SH-SY5Y (cell line): ENCODE measurements around the gene DIRAS1.

Experiments
- GATA2 ChIP-seq: IDR thresholded peaks from 2 replicates; pipeline ENCODE4 v1.6.1; 2011; ENCODE audit warnings: mild to moderate bottlenecking, low read depth, low read length
- GATA3 ChIP-seq: IDR thresholded peaks from 2 replicates; pipeline ENCODE4 v1.6.1; 2011; ENCODE audit warnings: low read depth, mild to moderate bottlenecking, low read length, moderate library complexity

Gene DIRAS1

DNA sequence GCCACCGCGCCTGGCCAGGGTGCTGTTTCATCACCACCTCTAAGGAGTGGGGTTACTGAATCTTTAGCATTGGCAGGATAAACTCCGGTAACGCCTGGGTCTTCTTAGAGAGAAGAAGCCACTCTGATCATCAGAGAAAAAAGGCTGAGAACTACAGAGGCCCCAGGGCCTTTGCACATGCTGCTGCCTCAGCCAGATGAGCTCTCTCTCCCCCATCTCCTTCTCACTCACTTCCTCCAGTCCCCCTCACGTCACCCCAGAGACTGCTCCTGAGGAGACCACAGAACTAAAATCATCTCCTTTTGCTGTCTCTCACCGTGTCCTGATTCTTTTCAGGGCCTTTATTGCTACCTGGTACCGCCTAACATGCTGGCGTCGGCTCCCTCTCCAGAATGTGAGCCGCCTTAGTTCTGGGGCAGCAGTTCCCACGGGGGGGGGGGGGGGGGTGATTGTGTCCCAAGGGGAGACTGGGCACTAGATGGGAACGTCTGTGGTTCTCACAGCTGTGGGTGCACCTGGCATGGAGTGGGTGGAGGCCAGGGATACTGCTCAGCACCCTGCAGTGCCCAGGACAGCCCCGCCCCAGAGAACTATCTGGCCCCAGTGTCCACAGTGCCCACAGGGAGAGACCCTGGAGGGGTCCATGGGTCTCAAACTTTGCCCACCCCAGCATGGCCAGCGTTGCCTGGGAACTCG, 5.1 kb upstream of the DIRAS1 start:
- TF ChIP-seq GATA3, result no peak
- TF ChIP-seq GATA2, result no peak

DNA sequence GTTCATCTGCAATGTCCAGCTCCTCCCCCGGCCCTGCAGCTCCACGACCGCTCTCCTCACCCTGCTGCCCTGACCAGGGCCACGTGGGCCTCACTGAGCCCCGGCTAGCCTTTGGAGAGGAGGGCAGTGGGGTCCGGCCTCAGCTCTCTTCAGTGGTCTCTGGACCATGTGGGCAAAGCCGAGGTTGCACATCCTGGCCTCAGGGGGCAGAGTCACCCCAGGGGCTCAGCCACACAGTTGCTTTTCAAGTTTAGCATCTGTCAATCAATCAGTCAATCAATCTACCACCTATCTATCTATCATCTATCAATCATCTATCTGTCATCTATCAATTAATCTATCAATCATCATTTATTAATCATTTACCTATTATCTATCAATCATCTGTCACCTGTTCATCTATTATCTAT, 3.0 kb upstream of the DIRAS1 start:
- TF ChIP-seq GATA2 (no peak), GATA3 (no peak)

DNA sequence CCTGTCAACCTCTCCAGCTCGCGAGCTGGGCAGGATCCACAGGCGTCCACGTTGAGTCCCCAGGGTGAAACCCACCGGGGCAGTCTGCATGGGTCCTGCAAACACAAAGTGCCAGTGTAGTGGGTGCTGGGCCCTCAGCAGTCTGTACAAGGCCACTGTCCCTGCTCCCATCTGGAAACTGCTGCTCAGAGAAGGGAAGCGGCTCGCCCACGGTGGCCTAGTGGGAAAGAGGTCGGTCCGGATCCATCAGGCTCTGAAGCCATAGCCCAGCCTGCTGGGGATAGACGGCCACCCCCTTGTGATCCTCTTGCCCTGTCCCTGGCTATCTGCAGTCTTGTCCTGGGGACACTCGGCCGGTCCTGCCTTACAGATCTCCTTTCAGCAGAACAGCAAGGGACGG, 2.6 kb upstream of the DIRAS1 start:
- no peak for TF ChIP-seq GATA3
- no peak for TF ChIP-seq GATA2

DNA sequence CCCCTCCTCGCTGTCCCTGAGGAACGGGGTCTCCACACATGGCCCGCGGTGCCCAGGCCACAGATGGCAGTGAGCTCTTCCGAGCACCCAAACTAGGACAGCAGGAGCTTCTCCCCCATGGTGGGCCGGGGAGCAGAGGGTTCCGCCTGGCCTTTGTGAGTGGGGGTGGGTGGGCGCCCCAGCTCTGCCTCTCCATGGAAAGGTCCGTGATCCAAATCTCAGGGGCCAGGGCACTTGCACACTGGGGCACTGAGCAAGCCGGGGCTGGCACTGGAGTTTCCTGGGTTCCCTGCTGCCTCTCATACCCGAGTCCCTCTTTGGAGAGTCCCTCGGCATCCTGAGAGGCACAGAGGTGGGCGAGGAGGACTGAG, 2.2 kb upstream of the DIRAS1 start:
- TF ChIP-seq GATA3 (no peak), GATA2 (no peak)

DNA sequence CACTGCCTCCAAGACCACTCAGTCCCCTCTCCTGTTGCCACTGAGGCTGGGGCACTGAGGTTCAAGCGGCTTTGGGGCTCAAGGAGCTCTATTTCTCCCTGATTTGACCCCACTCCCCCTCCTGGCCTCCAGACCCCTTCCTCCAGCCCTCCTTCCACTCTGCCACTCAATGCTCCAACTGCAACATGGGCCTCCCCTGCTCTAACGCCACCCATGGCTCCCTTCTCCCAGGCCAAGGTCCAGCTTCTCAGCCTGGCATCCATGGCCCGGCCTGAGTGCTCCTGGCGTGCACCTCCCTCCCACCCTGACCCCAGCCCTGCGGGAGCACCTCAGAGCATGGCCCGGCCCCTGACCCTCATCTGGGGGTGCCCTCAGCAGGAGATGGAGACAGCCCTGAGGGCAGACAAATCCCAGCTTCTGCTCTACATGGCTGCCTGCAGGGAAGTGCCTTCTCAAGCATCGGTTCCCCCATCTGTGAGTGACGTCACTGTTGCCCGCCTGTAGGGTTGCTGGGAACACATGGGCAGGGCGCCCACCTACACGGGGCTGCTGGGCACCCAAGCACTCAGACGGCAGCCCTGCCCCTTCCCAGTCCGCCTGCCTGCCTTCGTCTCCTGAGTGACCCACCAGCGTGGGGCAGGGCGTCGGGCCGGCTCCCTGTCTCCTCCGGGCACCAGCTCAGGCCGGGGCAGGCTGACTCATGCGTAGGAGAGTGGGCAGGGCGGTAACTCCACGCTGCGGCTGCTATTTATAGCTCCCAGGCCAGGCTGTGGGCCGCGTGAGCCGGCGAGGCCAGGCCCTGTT, 1.6 kb upstream of the DIRAS1 start:
- TF ChIP-seq GATA2, result no peak
- TF ChIP-seq GATA3, result no peak

DNA sequence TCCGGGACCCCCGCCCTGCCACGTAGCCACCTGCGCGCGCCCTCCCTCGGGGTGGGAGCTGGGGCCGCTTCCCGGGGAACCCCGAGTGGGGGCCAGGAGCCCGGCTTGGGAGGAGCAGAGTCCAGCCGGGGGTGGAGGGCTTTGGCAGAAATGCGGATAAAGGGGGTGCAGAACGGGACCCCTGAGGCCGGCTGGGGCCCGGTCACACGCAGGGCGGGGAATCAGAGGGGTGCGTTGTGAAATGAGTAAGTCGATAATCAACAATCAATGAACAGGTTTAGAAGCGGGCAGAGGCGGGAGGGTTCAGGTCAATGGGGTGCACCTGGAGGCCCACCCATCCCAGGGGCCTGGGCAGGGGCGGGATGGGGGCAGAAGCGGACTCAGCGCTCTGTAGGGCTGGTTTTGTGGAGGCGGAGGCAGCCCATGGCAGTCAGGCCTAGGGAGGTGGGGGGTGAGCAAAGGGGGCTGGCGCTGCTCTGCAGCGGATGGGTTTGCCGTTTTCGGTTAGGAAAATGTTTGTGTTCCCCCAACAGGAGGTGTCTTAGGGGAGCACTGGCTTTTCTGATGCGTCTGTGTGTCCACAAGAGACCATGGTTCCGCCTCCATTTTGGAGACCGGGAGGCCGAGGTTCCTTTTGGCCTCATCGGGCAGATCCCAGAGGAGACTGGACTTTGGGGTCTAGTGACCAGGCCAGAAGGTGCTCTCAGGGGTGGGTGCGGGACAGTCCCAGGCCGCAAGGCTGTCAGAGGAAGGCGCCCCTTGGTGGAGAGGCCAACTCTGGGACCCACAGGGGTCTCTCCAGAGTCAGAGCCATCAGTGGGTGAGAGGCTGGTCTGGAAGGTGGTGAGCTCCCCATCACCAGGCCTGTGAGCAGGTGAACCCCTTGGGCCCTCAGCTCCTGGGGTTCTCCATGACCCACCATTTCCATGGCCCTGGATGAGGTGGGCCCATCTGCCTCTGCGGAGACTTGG, 683 bp upstream of the DIRAS1 start:
- TF ChIP-seq GATA2, result no peak
- TF ChIP-seq GATA3, result no peak

DNA sequence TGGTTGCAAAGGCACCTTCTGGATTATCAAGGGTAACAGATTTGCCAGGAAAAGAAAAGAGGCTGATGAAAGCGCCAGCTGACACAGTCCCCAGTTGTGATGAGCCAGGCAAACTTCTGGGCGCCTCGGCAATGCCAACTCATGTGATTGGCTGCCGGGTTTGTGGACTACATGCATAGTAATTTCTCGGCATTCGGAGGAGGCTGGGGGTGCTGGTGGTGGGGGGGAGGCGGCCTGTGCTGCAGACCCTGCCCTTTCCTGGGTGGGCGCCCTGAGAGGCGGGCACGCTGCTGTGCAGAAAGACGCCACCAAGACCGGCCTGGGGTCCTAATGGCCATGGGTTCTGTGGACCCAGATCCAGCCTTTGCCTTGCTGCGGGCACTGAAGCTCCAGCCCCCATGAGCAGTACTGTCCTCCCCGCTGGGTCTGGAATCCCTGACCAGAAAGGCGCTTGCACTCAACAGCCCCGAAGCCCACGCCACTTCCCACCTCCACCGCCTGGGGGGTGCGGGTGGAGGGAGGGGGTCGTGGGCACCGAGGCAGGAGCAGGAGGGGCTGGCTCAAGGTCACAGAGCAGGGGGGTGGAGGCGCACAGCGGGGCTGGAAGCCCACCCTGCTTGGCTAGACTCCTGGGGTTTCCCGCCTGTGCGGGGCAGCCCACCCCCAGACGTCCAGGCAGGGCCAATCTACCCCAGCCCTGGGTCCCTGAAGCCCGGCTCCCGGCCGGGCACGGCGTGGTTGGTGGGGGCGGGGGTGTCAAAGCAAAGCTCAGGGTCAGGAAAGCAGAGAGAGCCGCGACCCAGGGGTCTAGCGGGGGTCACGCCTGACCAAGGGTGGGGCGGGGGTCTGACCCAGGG, 1.0 kb downstream of the DIRAS1 start:
- TF ChIP-seq GATA3 (no peak), GATA2 (no peak)

DNA sequence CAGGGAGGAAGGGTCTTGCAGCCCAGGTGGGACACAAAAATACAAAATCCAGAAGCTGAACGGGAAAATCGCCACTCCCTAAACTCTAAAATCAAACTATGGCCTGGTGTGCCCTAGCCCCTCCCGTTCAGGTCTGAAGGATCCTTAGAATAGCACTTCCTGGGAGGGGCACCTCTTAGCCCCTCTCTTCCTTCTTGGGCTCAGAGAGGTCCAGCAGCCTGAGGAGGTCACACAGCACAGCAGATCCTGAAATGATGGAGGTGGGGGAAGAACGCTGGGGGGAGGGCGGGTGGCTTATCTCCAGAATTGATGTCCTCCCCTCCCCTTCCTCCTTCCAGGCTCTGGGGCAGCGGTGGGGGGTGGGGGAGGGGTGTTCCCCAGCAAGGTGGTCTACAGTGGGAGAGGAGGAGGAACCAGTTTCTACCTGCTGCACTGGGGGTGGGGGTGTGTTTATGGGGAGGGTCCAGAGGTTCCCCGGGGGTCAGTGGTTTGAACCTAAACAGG, 1.9 kb downstream of the DIRAS1 start:
- no peak for TF ChIP-seq GATA3
- no peak for TF ChIP-seq GATA2

DNA sequence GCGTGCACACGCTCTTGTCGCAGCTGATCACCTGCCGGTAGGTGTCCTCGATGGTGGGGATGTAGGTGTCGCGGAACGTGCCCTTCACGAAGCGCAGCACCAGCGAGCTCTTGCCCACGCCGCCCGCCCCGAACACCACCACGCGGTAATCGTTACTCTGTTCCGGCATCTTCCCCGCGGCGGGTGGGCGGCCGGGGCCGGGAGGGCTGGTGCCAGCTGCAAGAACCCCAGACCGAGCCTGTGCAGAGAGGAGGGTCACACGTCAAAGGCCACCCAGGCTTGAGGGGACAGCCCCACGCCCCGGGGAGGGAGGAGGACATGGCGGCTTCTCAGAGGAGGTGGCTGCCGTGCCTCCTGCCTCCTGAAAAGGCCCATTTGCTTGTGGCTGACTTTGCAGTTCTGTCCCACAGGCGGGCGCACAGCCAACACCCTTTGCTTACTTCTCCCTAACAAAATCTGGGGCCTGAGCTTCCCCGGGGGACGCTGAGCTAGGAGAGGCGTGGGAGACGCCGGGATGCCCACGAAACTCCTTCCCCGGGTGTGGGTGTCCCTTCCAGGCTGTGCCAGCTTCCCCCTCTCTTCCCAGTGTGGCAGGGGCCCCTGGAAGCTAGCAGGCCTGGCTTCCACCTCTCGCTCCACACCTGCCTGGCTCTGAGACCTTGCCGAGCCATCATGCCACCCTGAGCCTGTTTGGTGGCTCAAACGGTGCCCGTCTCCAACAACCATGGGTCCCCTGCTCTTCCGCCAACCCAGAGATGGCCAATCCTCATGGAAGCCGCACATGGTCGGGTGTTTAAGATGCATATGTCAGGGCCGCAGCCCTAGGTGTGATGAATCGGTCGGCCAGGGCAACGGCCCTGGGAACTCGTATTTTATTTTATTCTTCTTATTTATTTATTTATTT, 3.3 kb downstream of the DIRAS1 start:
- no peak for TF ChIP-seq GATA3
- no peak for TF ChIP-seq GATA2

DNA sequence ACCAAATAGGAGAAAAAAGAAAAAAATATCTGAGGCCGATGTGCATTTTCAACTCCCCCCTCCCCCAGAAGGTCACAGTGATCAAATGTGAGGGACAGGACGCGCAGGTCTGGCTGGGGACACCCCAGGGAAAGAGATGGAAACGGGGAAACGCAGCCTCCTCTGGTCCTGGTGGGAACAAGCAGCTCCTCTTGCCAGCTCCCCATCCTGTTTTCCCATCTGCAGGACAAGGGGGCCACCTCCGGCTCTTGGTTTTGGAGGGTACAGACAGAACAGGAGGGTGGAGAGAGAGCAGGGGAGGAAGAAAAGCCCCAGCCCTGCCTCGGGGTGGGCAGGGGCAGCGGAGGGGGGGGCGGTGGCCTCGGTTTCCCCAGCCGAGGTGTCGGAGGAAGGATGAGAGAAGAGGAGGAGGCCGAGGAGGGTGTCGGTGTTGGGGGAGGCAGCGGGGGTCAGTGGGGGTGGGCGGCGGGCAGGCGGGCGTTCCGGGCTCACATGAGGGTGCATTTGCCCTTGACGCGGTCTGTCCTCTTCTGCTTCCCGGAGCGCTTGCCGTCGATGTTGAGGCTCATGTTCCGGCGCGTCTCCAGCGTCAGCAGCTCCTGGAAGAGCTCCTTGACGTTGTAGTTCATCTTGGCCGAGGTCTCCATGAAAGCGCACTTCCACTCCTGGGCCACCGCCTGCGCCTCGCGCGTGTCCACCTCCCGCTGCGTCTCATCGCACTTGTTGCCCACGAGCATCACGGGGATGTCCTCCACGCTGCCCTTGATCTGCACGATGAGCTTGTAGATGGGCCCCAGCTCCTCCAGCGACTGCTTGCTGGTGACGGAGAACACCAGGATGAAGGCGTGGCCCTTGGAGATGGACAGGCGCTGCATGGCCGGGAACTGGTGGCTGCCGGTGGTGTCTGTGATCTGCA, 4.2 kb downstream of the DIRAS1 start:
- TF ChIP-seq GATA3, result no peak
- TF ChIP-seq GATA2, result no peak

GRCh38 chr19:2716275-2716650, 4.9 kb downstream of the DIRAS1 start:
- TF ChIP-seq GATA3 (no peak), GATA2 (no peak)
